ENCODE measurements around the gene NTMT2.

GRCh38 chr1:170217517-170218256 is 71.9 kb downstream of the NTMT2 start:
- no peak for TF ChIP-seq SUZ12 (IDR thresholded peaks at IDR 0.05)
- no peak for TF ChIP-seq ARNT (IDR thresholded peaks at IDR 0.05)
- no peak for TF ChIP-seq FOXM1 (IDR thresholded peaks at IDR 0.05; ENCODE audit: borderline replicate concordance)
- TF ChIP-seq NFRKB (IDR thresholded peaks at IDR 0.05): no peak

Measured in HEK293T (cell line).